ENCODE results near the gene TMEM151B.
"Not testable (repeated sequence)": the region's sequence is repeated elsewhere in the genome, so short reads cannot be mapped to it uniquely, and the experiment has no call there.

TMEM151B gene

DNA sequence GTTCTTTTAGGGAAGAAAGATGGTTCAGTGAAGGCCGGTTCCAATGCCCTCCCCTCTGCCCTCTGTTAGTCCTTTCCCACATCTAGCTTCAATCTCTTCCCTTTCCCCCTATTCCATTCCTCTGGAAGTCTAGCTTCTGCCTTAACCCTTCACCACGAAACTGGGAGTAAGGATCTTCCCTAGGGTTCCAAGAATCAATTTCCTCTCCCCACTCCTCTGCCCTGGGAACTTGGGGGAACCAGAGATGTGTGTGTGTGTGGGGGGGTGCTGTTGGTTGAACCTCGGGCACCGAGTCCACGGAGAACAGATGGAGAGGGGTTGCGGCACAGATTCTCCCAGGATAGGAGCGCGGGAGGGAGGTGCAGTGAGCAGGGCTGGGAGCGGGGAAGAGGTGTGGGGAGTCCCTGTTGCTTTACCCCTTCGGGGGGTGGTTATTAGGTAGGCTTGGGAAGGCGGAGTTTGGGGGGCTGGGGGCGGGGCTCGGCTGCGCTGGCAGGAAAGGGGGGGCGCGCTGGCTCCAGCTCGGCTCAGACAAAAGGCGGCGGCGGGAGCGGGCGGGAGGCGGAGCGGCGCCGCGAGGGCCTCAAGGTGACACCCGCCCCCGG lies at the start of gene TMEM151B:
Gene TMEM151B (plus strand): TSS at position 530 of the 605 bp plus-strand sequence. CDS start 293 bp downstream, outside the sequence.
- DNase-seq (ENCODE audit: low spot score), result no peak

DNA sequence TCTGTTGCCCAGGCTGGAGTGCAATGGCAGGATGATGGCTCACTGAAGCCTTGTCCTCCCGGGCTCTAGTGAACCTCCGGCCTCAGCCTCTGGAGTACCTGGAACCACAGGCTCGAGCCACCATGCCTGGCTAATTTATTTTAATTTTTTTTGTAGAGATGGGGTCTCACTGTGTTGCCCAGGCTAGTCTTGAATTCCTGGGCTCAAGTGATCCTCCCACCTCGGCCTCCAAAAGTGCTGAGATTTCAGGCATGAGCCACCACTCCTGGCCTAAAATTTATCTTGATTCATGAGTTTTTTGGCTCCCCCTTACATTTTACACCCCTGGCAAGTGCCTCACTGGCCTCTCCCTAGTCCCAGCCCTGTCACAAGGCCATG lies 49.3 kb upstream of the TMEM151B start:
- no peak for DNase-seq (ENCODE audit: low spot score)

DNA sequence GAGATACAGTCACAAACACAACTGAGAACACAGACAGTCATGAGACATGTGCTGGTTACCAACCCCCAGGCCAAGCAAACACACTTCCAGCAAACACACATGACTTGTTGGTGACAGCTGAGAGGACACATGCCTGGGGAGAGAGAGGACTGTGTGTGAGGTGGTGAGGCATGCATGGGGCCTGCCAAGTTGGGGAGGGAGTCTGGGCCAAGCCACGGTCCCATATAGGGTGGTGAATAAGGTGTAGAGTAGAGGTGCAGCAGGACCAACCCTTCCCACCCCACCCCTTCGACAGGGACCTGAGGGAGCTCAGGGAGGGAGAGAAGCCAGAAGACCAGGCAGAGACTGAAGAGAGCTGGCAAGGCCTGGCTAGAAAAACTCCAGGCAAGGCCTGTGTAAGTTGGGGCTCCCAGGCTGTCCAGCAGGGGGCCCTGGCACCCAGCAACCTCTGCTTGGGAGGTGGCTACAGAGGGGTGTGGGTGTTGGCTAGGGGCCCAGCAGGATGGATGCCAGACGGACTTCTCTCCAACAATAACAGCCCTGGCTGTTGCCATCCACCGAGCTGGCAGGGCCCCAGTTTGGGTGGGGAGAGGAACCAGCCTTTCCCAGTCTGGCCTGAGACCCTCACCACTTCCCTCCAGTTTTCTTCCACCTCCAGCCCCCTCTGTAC lies 48.8 kb upstream of the TMEM151B start:
- peak; percentile 77 for DNase-seq (ENCODE audit: low spot score)

DNA sequence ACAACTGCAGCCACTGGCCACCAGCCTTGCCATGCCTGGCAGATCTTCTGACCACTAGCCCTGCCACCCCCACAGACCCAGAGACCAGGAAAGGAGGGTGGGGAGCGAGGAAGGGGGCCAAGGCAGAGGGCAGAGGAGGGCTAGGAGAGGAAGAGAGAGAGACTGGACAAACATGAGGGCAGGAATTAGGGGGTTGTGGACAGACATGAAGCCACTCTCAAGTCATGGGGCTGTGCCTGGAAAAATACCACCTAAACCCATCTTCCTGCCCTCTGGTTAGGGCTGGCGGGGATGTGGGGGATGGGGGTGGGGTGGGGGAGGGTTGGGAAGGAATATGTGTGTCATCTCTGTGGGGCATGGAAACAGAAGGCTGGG lies 48.3 kb upstream of the TMEM151B start:
- no peak for DNase-seq (ENCODE audit: low spot score)

DNA sequence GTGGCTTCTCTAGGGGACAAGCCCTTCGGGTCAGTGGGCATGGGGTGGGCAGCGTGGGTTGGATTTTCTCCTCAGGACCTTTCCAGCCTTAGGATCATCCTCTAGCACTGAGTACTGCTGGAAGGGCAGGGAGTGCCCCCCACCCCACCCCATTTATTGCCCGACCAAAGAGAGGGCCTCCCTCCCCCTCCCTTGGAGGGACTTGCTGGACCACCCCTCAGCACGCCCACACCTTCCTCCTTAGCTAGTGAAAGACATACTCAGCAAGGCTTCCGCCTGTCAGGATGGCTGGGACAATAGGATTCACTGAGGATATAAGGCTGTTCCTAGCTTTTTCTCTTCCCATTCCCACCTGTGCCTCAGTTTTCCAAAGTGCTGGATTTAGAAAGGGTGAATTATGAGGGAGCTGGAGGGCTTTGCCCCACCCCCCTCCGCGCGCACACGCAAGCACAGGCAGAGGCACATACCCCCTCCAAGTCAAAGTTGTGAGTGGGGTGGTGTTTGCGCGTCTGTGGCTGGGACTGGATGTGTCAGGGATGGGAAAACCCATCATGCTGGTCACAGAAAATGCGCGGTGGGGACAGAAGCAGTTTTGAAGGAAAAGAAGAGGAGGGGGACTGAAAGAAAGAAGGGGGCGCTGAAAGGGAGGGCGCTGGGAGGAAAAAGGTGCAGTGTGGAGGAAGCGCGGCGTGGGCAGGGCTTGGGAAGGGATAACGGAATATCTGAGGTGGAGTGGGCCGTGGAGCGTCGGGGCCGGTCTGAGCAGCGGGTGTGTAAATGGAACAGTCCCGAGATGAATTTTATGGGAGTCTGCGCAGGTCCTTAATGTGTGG lies 47.5 kb upstream of the TMEM151B start:
- DNase-seq (ENCODE audit: low spot score), result no peak

DNA sequence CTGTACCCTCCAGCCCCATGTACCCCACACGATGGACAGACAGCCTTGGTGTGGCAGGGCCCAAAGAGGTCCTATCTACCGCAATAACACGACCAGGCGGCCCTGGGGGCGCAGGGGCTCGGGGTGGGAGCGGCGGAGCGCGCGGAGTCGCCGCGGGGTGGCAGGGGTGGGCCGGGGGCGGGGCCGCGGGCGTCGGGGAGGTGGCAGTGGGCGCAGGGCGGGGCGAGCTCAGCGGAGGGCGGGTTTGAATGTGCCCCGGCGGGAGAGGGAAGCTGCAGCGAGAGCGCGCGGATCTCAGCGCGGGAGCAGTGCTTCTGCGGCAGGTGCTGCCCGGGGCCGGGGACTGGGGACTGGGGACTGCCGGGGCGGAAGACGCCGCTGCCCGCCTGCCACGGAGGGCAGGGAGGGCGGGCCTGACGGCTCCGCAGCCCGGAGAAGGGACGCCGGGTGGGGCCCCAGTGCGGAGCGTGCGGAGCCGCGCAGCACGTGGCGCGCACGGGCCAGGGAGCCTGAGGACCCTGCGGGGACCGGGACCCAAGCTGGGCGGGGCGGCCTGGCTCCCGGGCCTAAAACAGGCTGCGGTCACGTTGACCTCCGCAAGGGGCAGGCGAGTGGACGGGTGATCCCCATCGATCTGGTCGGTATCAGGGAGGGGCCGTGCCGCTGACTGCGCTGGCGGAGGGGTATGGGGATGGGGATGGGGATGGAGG lies 46.8 kb upstream of the TMEM151B start, which contains the start of gene SLC29A1:
Gene SLC29A1 (plus strand): TSS at position 277 of the 710 bp plus-strand sequence. CDS start 3,719 bp downstream, outside the sequence.
- peak; percentile 97 for DNase-seq (ENCODE audit: low spot score)

DNA sequence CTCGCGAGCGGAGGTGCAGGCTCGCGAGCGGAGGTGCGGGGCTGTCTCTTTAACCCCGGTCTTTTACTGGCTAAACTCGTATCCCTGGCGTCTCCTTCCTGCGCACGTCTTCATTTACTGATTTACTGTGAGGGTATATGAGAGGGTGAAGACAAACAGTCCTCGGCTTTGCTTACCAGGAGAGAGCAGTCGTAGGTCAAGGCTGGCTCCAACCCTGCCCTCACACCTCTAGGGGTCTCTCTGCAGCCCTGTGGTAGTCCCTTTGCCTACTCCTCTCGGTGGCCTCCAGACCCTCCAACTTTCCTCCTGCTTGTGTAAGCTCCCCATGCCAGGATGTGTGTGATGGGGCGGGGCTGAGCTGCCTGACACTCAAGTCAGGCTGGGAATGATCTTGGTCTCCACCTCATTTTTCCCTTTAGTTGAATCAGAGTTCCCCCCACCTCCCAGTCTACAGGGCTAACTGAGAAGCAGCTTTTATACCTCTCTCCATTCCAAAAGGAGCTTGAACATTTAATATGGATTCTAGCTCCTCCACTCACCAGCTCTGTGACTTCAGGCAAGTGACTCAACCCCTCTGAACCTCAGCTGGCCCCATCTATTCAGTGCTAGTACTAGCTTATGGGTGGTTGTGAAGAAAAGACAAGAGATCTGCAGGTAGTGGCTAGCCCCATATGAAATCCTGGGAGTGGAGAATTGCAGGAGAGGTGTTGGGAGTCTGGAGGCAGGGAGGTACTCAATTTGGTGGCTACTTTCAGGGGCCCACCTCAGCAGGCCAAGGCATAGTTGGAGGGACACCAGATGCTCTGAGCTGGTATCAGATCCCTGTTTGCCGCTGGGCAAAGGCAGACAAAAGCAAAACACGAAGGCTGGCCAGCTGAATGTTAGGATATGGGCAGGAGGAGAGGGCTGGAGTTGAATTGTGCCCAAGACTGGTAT lies 46.0 kb upstream of the TMEM151B start:
- no peak for DNase-seq (ENCODE audit: low spot score)

DNA sequence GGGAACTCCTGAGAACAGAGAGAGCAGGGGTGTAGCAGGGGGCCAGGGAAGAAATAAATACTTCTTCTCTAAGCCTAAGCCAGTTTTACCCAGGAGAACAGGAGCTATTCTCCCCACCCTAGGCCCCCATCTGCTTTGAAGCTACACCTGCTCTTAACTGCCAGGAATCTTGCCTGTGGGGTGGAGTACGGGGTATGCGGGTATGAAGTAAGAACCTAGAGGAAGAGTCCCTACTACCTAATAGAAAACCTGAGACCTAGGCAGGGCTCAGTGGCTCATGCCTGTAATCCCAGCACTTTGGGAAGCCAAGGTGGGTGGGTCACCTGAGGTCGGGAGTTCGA lies 45.3 kb upstream of the TMEM151B start:
- no peak for DNase-seq (ENCODE audit: low spot score)

DNA sequence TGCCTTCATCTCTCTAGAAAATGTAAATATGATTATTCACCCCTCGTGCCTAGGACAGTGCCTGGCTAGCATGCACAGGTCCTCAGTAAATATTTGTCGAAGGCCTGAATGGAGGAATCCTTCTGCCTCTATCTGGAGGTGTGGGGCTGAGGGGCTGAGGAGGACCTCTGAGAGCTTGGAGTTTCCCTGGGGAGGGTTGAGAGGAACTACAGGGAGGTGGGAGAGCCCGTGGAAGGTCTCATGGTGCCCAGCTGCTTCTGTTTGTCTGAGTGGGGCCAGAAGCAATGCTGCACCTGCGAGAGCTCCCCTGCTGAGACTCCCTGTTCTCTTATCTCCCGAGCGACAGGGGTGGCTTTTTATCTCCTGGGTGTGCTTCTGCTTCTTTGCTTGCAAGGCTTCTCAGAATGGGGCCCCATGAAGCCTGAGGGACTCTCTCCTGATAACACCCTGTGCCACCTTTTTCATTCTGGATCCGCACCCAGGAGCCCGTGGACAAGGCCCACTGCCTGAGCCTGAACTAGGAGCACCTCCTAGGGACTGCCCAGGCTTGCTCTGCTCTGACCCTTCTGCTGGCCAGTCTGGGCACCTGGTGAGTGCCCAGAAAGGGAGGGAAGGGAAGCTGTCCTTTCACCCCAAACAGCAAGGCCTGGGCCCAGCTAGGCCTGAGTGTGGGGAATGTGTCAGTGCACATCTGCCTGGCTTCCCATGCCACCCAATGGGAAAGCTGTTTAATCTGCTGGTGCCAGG lies 44.5 kb upstream of the TMEM151B start:
- no peak for DNase-seq (ENCODE audit: low spot score)

DNA sequence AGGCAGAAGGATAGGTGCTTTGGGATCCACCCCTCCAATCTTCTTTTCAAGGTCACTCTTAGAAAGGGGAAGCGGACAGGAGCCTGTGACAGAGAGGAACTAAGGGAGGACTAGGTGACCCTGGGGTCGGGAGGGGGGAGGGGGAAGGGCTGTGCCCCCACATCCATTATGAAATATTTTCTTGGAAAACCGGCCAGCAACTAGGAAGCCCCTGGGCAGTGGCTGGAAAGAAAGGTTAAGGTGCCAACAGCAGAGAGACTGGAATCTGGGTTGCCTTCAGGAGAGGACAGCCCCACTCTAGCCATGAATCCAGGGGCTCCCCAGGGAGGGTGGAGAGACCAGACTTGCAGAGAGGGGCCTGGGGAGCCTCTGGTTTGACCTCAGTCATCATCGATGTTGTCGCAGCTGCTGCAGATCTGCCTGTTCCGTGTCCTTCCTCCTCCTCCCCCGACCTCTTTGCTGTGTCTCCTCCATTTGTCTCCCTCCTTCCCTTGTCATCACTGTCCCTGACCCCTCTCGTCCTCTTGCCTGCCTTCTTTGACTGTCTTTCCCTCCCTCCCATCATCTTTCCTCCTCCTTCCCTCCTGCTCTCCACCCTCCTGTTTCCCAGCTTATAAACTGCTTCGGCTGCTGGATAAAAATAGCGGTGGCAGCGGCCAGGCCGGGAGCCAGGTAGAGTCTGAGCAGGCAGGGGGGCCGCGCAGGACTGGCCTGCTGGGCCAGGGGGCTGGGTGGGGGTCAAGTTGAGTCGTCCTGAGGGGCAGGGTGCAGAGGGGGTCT lies 43.7 kb upstream of the TMEM151B start:
- no peak for DNase-seq (ENCODE audit: low spot score)

DNA sequence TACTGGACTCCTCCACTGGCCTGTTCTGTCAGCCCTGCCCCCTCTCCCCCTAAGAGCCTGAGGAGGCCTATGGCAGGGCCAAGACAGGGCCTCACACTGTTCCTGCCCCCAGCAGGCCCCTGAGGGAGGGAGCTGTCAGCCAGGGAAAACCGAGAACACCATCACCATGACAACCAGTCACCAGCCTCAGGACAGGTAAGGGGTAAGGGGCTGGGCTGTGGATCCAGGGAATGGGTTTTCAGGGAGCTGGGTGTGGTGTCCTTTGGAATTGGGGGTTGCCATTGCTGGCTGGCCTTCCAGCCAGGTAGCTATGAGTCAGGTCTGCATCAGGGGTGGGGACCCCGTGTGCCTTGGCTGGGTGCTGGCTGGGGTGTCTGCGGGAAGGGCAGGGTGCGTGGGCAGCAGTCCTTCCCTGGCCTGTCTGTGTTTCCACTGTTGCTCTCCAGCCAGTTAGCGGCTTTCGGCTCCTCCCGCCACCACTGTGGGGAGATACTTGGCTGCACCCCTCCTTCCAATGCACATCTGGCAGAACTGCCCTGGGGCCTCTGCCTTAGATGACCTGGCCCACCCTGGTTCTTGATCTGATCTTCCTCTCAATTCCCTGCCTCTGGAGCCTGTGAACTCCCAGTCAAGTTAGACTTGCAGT lies 43.0 kb upstream of the TMEM151B start:
- DNase-seq (ENCODE audit: low spot score), result no peak

DNA sequence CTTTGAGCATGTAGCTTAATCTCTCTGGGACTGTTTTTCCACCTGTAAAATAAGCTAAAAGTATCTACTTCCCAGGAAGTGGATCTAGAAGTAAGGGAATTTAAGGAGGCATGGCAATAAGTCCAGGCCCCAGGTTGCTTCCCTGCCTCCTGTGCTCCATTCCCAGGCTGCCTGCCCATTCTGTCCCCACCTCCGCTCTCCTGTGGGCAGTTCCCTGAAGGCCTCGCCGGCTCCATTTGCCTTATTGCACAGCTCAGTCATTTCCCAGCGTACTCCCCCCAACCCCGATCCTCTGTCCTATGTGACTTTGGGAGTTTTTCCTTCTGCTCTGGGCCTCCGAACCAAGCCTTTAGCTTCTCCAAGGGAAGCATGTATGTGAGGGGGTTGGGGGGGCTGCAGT lies 42.2 kb upstream of the TMEM151B start:
- no peak for DNase-seq (ENCODE audit: low spot score)

DNA sequence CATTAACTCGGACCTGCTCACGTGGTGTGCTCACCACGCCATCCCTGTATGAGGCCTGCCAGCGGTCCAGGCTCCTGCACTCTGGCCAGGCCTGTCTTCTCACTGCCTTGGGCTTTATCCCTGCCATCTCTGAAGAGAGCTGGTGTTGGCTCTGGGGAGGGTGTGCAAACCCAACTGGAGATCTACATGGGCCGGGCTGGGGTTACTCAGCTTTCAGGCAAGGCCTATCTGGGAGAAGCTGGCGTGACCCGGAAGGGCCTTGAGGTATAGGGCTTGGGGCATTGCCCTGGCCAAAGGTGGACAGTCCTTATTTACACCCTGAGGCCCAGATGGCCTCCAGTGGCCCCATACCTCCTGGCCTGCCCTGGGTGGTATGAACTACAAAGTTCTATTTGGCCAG lies 41.8 kb upstream of the TMEM151B start:
- DNase-seq (ENCODE audit: low spot score), result no peak

DNA sequence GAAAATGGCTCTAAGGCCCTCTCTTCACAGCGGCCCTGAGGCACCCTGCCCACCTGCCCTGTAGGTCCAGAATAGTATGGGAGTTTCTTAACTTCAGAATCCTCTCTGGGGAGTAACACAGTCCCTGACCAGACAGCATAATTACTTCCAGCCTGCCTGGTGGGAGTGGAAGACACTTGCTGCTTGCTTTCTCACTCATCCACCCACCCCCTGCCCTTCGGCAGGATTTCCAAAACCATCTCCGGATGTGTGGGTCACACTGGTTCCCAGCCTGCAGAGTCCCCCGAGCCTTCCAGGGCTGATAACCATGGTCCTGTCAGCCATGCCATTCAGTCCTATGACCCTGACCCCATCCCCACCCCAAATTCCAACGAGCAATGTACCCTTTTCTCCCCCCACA lies 41.4 kb upstream of the TMEM151B start:
- no peak for DNase-seq (ENCODE audit: low spot score)

DNA sequence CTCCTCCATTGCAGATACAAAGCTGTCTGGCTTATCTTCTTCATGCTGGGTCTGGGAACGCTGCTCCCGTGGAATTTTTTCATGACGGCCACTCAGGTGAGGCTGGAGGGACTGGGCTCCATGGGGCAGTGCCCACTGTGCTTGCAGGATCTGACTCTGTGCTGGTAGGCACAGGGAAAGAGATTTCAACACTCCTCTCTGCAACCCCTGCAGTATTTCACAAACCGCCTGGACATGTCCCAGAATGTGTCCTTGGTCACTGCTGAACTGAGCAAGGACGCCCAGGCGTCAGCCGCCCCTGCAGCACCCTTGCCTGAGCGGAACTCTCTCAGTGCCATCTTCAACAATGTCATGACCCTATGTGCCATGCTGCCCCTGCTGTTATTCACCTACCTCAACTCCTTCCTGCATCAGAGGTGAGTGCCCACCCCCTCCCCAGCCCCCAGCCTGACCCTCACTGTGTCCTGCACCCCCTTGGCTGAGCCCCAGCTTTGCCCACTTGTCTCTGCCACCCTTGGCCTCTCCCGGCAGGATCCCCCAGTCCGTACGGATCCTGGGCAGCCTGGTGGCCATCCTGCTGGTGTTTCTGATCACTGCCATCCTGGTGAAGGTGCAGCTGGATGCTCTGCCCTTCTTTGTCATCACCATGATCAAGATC lies 40.7 kb upstream of the TMEM151B start:
- no peak for DNase-seq (ENCODE audit: low spot score)

DNA sequence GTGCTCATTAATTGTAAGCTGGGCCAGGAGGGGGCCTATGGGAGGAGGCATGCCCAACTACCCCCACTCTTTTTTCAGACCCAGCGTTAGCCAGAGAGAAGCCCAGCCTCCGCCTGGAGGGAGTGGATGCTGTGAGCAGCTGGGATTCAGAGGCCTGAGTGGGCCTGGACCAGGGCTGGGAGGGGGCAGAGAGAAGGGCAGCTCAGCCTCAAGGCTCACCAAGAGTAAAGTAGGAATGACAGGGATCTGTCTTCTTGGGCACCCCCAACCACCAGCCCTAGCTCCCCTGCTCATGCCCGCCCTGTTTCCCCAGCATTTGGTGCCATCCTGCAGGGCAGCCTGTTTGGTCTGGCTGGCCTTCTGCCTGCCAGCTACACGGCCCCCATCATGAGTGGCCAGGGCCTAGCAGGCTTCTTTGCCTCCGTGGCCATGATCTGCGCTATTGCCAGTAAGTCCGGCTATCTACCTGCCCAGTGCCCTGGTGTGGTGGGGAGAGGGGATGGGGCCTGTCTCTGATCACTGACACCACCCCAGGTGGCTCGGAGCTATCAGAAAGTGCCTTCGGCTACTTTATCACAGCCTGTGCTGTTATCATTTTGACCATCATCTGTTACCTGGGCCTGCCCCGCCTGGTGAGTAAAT lies 40.1 kb upstream of the TMEM151B start:
- DNase-seq (ENCODE audit: low spot score), result no peak

DNA sequence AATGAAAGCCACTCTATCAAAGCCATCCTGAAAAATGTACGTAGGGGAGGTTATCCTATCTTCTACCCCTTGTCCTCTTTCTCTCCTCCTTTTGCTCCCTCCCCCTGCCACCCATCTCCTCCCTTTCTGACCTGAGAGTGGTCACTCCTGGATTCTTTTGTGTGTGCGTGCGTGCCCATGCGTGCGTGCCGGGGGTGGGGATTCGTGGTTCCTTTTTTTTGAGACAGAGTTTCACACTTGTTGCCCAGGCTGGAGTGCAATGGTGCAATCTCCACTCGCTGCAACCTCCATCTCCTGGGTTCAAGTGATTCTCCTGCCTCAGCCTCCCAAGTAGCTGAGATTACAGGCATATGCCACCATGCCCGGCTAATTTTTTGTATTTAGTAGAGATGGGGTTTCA lies 38.8 kb upstream of the TMEM151B start:
- DNase-seq (ENCODE audit: low spot score), result not testable (repeated sequence)
